GM12878 (cell line): ENCODE measurements around the gene C1QTNF9B. TPM values are rescaled to one million over a fixed set of nuclear protein-coding genes. Genes with fewer than 3 reads are reported as not detected.
A peak's percentile ranks its signal among the peaks of the same experiment; 100 is the strongest.
"Not testable (repeated sequence)": the region's sequence is repeated elsewhere in the genome, so short reads cannot be mapped to it uniquely, and the experiment has no call there.

Source experiments
- ATAC-seq: fragments of 200-7000 bp; cut with Tn5 transposase; 3 replicates; pipeline ENCODE4 v1.9.1; 2020; ENCODE audit warnings: mild to moderate bottlenecking, moderate library complexity
- Bru-seq: library from RNA; stranded (reverse); fragments of 400-500 nt; gene quantifications from one replicate; lab custom pipeline; 2021; lab: Mats Ljungman, UMichigan
- BruChase-seq, 2 experiments: library from RNA; stranded (reverse); fragments of 400-500 nt; gene quantifications; one replicate each; lab custom pipeline; 2021; lab: Mats Ljungman, UMichigan
- BruUV-seq: library from RNA; stranded (reverse); fragments of 400-500 nt; replicated peaks from 2 replicates; lab custom pipeline; 2021; lab: Mats Ljungman, UMichigan
- CTCF ChIA-PET: fragments of 300-600 bp; sonication (Branson Sonifier 250); formaldehyde crosslinking; extraction: SDS; loops from one replicate; lab custom pipeline; 2021; ENCODE audit warnings: inconsistent platforms; lab: Yijun Ruan, JAX
- POLR2A ChIA-PET: fragments of 350-600 bp; formaldehyde crosslinking; extraction: SDS; loops from one replicate; lab custom pipeline; 2021; ENCODE audit warnings: inconsistent platforms; lab: Charles Lee
- RAD21 ChIA-PET: fragments of 300-600 bp; sonication (Branson Sonifier 250); formaldehyde crosslinking; loops from one replicate; lab custom pipeline; 2023; ENCODE audit warnings: antibody characterized with exemption; ENCODE audit not compliant: unreplicated experiment; lab: Charles Lee
- SMC1A ChIA-PET: fragments of 300-600 bp; sonication (Branson Sonifier 250); formaldehyde crosslinking; loops from one replicate; lab custom pipeline; 2023; ENCODE audit not compliant: unreplicated experiment, uncharacterized antibody; lab: Charles Lee
- DNase-seq: peaks from one replicate; pipeline ENCODE4 v3.0.0-alpha.2; 2011; ENCODE audit warnings: low read depth, low spot score
- FAIRE-seq: peaks from 3 replicates; lab custom pipeline; 2011; peaks lifted over from hg19 to GRCh38; lab: Jason Lieb, UNC
- H2AFZ ChIP-seq: 2 replicates; pipeline ENCODE4 v1.6.0; 2011; ENCODE audit warnings: low read depth, low read length, control low read depth; ENCODE audit not compliant: control insufficient read depth
- H3K27ac ChIP-seq: 2 replicates; pipeline ENCODE4 v1.5.1; 2011; ENCODE audit warnings: control low read depth; ENCODE audit not compliant: control insufficient read depth, insufficient read depth
- H3K27me3 ChIP-seq, 2 experiments: replicated peaks in 1 of 2; 2 replicates each; pipeline versions ENCODE4 v1.6.0 to v1.6.1; 2011; ENCODE audit warnings: low read length in 1 of 2; ENCODE audit not compliant: control insufficient read depth in 2 of 2, insufficient read depth in 2 of 2
- H3K36me3 ChIP-seq, 2 experiments: 2 replicates each; pipeline ENCODE4 v1.5.1; 2011; ENCODE audit warnings: low read length in 1 of 2; ENCODE audit not compliant: control insufficient read depth in 2 of 2, insufficient read depth in 2 of 2
- H3K4me1 ChIP-seq: 2 replicates; pipeline ENCODE4 v1.6.1; 2011; ENCODE audit warnings: mild to moderate bottlenecking, low read length, moderate library complexity, mixed read lengths; ENCODE audit not compliant: control insufficient read depth, insufficient read depth
- H3K4me2 ChIP-seq: 2 replicates; pipeline ENCODE4 v1.6.0; 2011; ENCODE audit warnings: control low read depth; ENCODE audit not compliant: control insufficient read depth, insufficient read depth
- H3K4me3 ChIP-seq: fragments of 200-600 bp; sonication (generic); 2 replicates; pipeline ENCODE4 v1.5.1; 2016
- H3K79me2 ChIP-seq: 2 replicates; pipeline ENCODE4 v1.6.0; 2011; ENCODE audit warnings: low read length; ENCODE audit not compliant: control insufficient read depth, insufficient read depth
- H3K9ac ChIP-seq: 2 replicates; pipeline ENCODE4 v1.8.0; 2011; ENCODE audit warnings: low read length, control low read depth, mixed read lengths; ENCODE audit not compliant: control insufficient read depth, insufficient read depth
- H3K9me3 ChIP-seq: replicated peaks from 3 replicates; pipeline ENCODE4 v1.5.1; 2011; ENCODE audit warnings: mild to moderate bottlenecking, low read length; ENCODE audit not compliant: control insufficient read depth, insufficient read depth
- H4K20me1 ChIP-seq: 2 replicates; pipeline ENCODE4 v1.6.0; 2011; ENCODE audit not compliant: control insufficient read depth, insufficient read depth
- BACH1 ChIP-seq: fragments of 450-650 bp; IDR thresholded peaks from 2 replicates; pipeline ENCODE4 v1.6.1; 2017; ENCODE audit warnings: mild to moderate bottlenecking, borderline replicate concordance
- CHD1 ChIP-seq: IDR thresholded peaks from 2 replicates; pipeline ENCODE4 v1.6.1; 2012; ENCODE audit warnings: low read depth, low read length, improper control_type of control experiment
- GATAD2B ChIP-seq: fragments of 450-650 bp; conservative IDR thresholded peaks from 2 replicates; pipeline ENCODE4 v1.6.1; 2017; ENCODE audit warnings: low read depth, mild to moderate bottlenecking, moderate library complexity
- HDAC2 ChIP-seq: fragments of 200-600 bp; sonication (generic); IDR thresholded peaks from 2 replicates; pipeline ENCODE4 v1.6.1; 2017
- JUNB ChIP-seq: IDR thresholded peaks from 2 replicates; pipeline ENCODE4 v1.6.1; 2016; ENCODE audit warnings: antibody characterized with exemption, mild to moderate bottlenecking
- LARP7 ChIP-seq: fragments of 450-650 bp; IDR thresholded peaks from 2 replicates; pipeline ENCODE4 v1.6.1; 2017; ENCODE audit warnings: mild to moderate bottlenecking
- MYC ChIP-seq: IDR thresholded peaks from 2 replicates; pipeline ENCODE4 v1.6.1; 2011; ENCODE audit warnings: mild to moderate bottlenecking, low read length, moderate library complexity, inconsistent platforms; ENCODE audit not compliant: insufficient read depth, insufficient replicate concordance, insufficient read length, severe bottlenecking
- PAX5 ChIP-seq: IDR thresholded peaks from 2 replicates; pipeline ENCODE4 v1.6.1; 2011; ENCODE audit warnings: low read depth, low read length, borderline replicate concordance
- RELB ChIP-seq: fragments of 450-650 bp; IDR thresholded peaks from 2 replicates; pipeline ENCODE4 v1.6.1; 2017; ENCODE audit warnings: low read depth, mild to moderate bottlenecking, moderate library complexity
- SUZ12 ChIP-seq: fragments of 200-600 bp; sonication (generic); IDR thresholded peaks from one replicate; pipeline ENCODE4 v1.6.1; 2018; ENCODE audit warnings: antibody characterized with exemption, mild to moderate bottlenecking; ENCODE audit not compliant: unreplicated experiment
- TAF1 ChIP-seq: IDR thresholded peaks from 2 replicates; pipeline ENCODE4 v1.6.1; 2011; ENCODE audit warnings: mild to moderate bottlenecking, low read depth, low read length, borderline replicate concordance
- ZBED1 ChIP-seq: IDR thresholded peaks from 2 replicates; pipeline ENCODE4 v1.6.1; 2016; ENCODE audit warnings: borderline replicate concordance
- WGBS: methylation state at CpG from one replicate; pipeline ENCODE4 v1.1.6; 2016; ENCODE audit warnings: low lambda C conversion rate; ENCODE audit not compliant: insufficient replicate concordance, insufficient coverage; ENCODE audit errors: missing lambda C conversion rate; 5-methylcytosine and 5-hydroxymethylcytosine counted together
- in situ Hi-C: fragments of 300-500 bp; cut with MboI; formaldehyde crosslinking; loops from 9 replicates; pipeline ENCODE4 v1.14.3; 2018; ENCODE audit warnings: mixed read lengths
- intact Hi-C: fragments of 100-400 bp; cut with micrococcal nuclease; formaldehyde crosslinking; loops from one replicate; pipeline ENCODE4 v1.14.2; 2022; ENCODE audit not compliant: unreplicated experiment
- long read RNA-seq, 2 experiments: library from polyadenylated mRNA; unstranded; transcript quantifications; one replicate each; pipeline ENCODE4 v2.0.0, GENCODE V29; 2019 to 2020
- polyA minus RNA-seq, 3 experiments: library from RNA; depleted of rRNA, polyadenylated mRNA; stranded (reverse); fragments of >200 nt; gene quantifications; 2 replicates each; pipeline ENCODE4 v1.2.3, GENCODE V29; 2011
- polyA plus RNA-seq, 11 experiments: library from polyadenylated mRNA; depleted of rRNA in 4 of 11; unstranded in 6 of 11; stranded (reverse) in 5 of 11; fragments of >200 nt; fragmentation: Nextera tagmentation in 4 of 11; fragmentation: Illumina TruSeq in 1 of 11; extraction: Ambion mirVana in 4 of 11; extraction: Trizol in 1 of 11; gene quantifications; 1 replicate in 1 of 11; 2 replicates in 10 of 11; pipeline versions ENCODE4 v1.2.1 to v1.2.3, GENCODE V29; 2011 to 2016; ENCODE audit warnings: inconsistent platforms in 2 of 11, missing spikeins in 2 of 11, low read depth in 1 of 11
- total RNA-seq, 4 experiments: library from RNA; depleted of rRNA in 3 of 4; stranded (reverse); fragments of >200 nt in 3 of 4; fragmentation: Illumina TruSeq in 1 of 4; extraction: Trizol in 1 of 4; gene quantifications; 2 replicates each; pipeline versions ENCODE4 v1.2.1 to v1.2.3, GENCODE V29; 2013 to 2021

C1QTNF9B gene
- total RNA-seq (2013; cell fraction: nucleolus; rRNA removed): not detected in 2 replicates
- total RNA-seq (2014; rRNA removed) (not detected in 2 replicates), total RNA-seq (2014; rRNA removed; fragmentation: Illumina TruSeq; extraction: Trizol) (not detected in 2 replicates), total RNA-seq (2021) (not detected in 2 replicates), polyA plus RNA-seq (2011; rRNA removed) (not detected in 2 replicates), polyA plus RNA-seq (2014; fragmentation: Illumina TruSeq; extraction: Trizol) (not detected in 2 replicates), polyA plus RNA-seq (2014; fragmentation: Nextera tagmentation; extraction: Ambion mirVana) (under 1 TPM; 0.10 to 0.20 TPM), polyA plus RNA-seq (2014; rRNA removed) (not detected in 2 replicates), polyA plus RNA-seq (2016; fragmentation: Nextera tagmentation; extraction: Ambion mirVana) (under 1 TPM; 0.44 to 0.48 TPM), polyA minus RNA-seq (2011; rRNA and poly(A)+ RNA removed) (not detected in 2 replicates), Bru-seq, nascent RNA (percentile 7 among the genes with signal in this experiment), BruChase-seq, experiment 1, labeled RNA remaining after a 6-hour chase (not detected), BruChase-seq, experiment 2, labeled RNA remaining after a 2-hour chase (not detected)
- 0.16 TPM for polyA plus RNA-seq (2011; ENCODE audit: low read depth)
- polyA plus RNA-seq (2011; cell fraction: cytosol; rRNA removed): not detected in 2 replicates
- not detected in 2 replicates for polyA plus RNA-seq (2011; cell fraction: nucleus; rRNA removed)
- 0.35 and 0.38 TPM in 2 replicates for polyA plus RNA-seq (2012)
- not detected in 2 replicates for polyA minus RNA-seq (2011; cell fraction: cytosol; rRNA and poly(A)+ RNA removed)
- not detected in 2 replicates for polyA minus RNA-seq (2011; cell fraction: nucleus; rRNA and poly(A)+ RNA removed)
- long read RNA-seq, experiment 1: 0 reads
- long read RNA-seq, experiment 2: 0 reads

GRCh38 chr13:23897452-23897919 is at the start of gene C1QTNF9B:
Gene C1QTNF9B, minus strand, starts transcription at chr13:23897502.
- in situ Hi-C loops, FAIRE-seq, BruUV-seq, H3K27me3 ChIP-seq, CTCF ChIA-PET, H3K4me1 ChIP-seq, DNase-seq, H3K27ac ChIP-seq, ATAC-seq, H3K36me3 ChIP-seq, intact Hi-C loops, H3K79me2 ChIP-seq, H3K9ac ChIP-seq, H3K9me3 ChIP-seq, H3K4me3 ChIP-seq, H2AFZ ChIP-seq, H4K20me1 ChIP-seq, H3K4me2 ChIP-seq: not testable (repeated sequence)
- ChIA-PET RAD21 (interaction anchor here (2.2 kb wide), 1 partner anchor 9 kb away, joined by 5 read pairs; the partner anchor contains the start of gene MIPEP), POLR2A (interaction anchor here (0.6 kb wide), 1 partner anchor 145 kb away, joined by 4 read pairs; no protein-coding TSS in a partner anchor), SMC1A (interaction anchor here (1.3 kb wide), 1 partner anchor 179 kb away, joined by 5 read pairs; no protein-coding TSS in a partner anchor)
- 2% methylated on average over 3 of the region's 3 CpGs for WGBS

- Histone ChIP-seq H3K9ac (no peak overlapping the region), H4K20me1 (no peaks in the 10 kb centered on the region), H3K9me3 (no peaks in the 10 kb centered on the region; the same call in 2 of the 3 replicates), H3K27me3 (no peaks in the 10 kb centered on the region; a peak in 1 of 4 replicates), H3K36me3 (no peaks in the 10 kb centered on the region), H3K4me3 (no peak overlapping the region), H3K4me2 (no peak overlapping the region), H3K4me1 (no peaks in the 10 kb centered on the region), H3K27ac (no peak overlapping the region), H3K79me2 (no peaks in the 10 kb centered on the region), H2AFZ (no peak overlapping the region)
- CTCF ChIA-PET: no interaction called here
- in situ Hi-C loops (no loop called here), intact Hi-C loops (no loop called here)
- WGBS: 52% methylated on average over 8 of the region's 8 CpGs
- FAIRE-seq (no peak), DNase-seq (no peak), ATAC-seq (no peak)
- SMC1A ChIA-PET: no interaction called here
- POLR2A ChIA-PET: no interaction called here
- no TSS peak for BruUV-seq
- RAD21 ChIA-PET: no interaction called here
- TF ChIP-seq ZBED1 (no peak), BACH1 (no peak), MYC (no peak), JUNB (no peak), RELB (no peak), GATAD2B (no peak), LARP7 (no peak), CHD1 (no peak), HDAC2 (no peak), SUZ12 (no peak), PAX5 (no peak), TAF1 (no peak)
Measured at GRCh38 chr13:23946900-23947299, 49.6 kb upstream of the C1QTNF9B start.
